Suppressor macrophage treated with lipopolysaccharide for 1 hour (primary cell): ENCODE results near the gene VPS35.

Experiments
- DNase-seq, 3 donors: peaks; one replicate each; pipeline ENCODE4 v3.0.0-alpha.2; 2020 to 2022

Gene VPS35

DNA sequence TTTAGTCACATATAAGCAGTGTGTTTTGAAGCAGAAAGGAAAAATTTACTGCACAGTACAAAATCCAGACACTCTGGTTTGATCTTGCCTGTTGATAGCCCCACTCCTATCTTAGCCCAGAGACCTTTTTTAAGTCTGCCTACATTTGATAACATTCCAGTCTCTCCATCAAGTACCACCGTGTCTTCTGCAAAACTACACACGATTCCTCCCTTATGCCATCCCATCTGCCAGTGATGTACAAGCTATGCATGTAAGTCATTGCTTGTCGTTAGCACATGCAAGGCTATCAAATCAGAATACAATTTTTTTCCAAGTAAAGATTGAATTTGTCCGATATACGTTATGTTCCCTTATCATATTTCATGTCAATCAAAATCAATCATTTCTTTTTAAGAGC is 82.7 kb downstream of the VPS35 start:
- no peak for DNase-seq
